ENCODE measurements around the gene HOOK2.

HOOK2 gene

DNA sequence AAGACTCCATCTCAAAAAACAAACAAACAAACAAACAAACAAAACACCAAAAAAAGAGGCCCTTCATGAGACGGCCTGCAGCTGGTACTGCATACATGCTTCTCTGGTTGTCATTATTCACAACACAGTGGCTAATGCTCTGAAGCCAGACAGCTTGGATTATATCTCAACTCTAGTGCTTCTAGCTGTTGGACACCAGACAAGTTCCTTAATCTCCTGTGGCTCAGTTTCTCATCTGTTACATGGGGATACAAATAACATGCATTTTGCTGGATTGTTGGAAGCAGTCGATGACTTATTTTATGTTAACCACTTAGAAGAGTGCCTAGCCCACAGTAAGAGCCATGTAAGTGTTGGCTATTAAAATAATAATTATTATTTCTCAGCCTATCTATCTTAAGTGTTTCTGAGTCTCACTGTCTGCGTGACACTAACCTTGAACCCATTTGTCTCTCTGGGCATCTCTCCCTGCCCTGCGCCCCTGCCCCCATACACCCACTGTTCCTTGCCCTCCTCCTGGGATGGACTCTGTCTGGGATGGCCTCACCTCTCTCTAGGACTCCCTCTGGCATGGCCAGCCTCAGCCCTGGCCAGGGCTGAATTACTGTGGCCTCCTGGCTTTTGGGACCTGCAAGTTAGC is 12.8 kb upstream of the HOOK2 start:
- Histone ChIP-seq H3K9me3 (ENCODE audit: control insufficient read depth in 2 of 2, low read length in 2 of 2) (no peaks in the 10 kb centered on the region), H3K4me3 (ENCODE audit: low read length in 2 of 2) (peak overlapping the region; percentile 71 to 93), H3K27ac (ENCODE audit: low read depth in 2 of 2, low read length in 2 of 2) (peak overlapping the region; percentile 100), H3K4me1 (ENCODE audit: control insufficient read depth in 2 of 2, insufficient read depth in 2 of 2, low read length in 2 of 2) (peaks cover 69 to 71% of the 10 kb centered on the region in 2 donors), H3K36me3 (ENCODE audit: control insufficient read depth in 2 of 2, insufficient read depth in 2 of 2, low read length in 2 of 2) (peaks cover 0 to 2% of the 10 kb centered on the region in 2 donors), H3K27me3 (ENCODE audit: control insufficient read depth in 2 of 2, insufficient read depth in 2 of 2, low read length in 2 of 2) (no peaks in the 10 kb centered on the region), H3K9ac (ENCODE audit: low read depth in 1 of 2, low read length in 2 of 2) (peak overlapping the region; percentile 80 to 97)

DNA sequence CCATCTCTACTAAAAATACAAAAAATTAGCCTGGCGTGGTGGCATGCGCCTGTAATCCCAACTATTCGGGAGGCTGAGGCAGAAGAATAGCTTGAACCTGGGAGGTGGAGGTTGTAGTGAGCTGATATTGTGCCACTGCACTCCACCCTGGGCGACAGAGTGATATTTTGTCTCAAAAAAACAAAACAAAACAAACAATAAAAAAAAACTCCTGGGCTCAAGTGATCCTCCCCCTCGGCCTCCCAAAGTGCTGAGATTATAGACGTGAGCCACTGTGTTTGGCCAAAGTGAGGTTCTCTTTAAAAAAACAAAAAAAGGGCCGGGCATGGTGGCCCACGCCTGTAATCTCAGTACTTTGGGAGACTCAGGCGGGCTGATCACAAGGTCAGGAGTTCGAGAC is 12.1 kb upstream of the HOOK2 start:
- no peak overlapping the region for H3K4me3 ChIP-seq (ENCODE audit: low read length in 2 of 2)
- no peaks in the 10 kb centered on the region for H3K36me3 ChIP-seq (ENCODE audit: control insufficient read depth in 2 of 2, insufficient read depth in 2 of 2, low read length in 2 of 2)
- no peaks in the 10 kb centered on the region for H3K9me3 ChIP-seq (ENCODE audit: control insufficient read depth in 2 of 2, low read length in 2 of 2)
- peaks cover 74 to 75% of the 10 kb centered on the region in 2 donors for H3K4me1 ChIP-seq (ENCODE audit: control insufficient read depth in 2 of 2, insufficient read depth in 2 of 2, low read length in 2 of 2)
- H3K27me3 ChIP-seq (ENCODE audit: control insufficient read depth in 2 of 2, insufficient read depth in 2 of 2, low read length in 2 of 2) = no peaks in the 10 kb centered on the region
- peak overlapping the region; percentile 100 for H3K27ac ChIP-seq (ENCODE audit: low read depth in 2 of 2, low read length in 2 of 2)
- peak overlapping the region in 1 of 2 donors; percentile 72 for H3K9ac ChIP-seq (ENCODE audit: low read depth in 1 of 2, low read length in 2 of 2)

DNA sequence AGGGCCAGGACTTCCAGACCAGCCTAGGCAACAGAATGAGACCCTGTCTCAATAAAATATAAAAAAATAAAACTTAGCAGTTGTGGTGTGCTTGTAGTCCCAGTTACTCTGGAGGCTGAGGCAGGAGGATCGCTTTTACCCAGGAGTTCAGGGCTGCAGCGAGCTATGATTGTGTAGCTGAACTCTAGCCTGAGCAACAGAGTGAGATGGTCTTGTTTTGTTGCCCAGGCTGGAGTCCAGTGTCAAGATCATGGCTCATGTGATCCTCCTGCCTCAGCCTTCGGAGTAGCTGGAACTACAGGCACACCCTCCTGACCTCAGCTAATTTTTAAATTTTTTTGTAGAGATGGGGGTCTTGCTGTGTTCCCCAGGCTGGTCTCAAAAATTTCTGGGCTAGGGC is 11.6 kb upstream of the HOOK2 start:
- peak overlapping the region; percentile 56 to 72 for H3K9ac ChIP-seq (ENCODE audit: low read depth in 1 of 2, low read length in 2 of 2)
- H3K27ac ChIP-seq (ENCODE audit: low read depth in 2 of 2, low read length in 2 of 2) = peak overlapping the region; percentile 100
- no peaks in the 10 kb centered on the region for H3K27me3 ChIP-seq (ENCODE audit: control insufficient read depth in 2 of 2, insufficient read depth in 2 of 2, low read length in 2 of 2)
- no peaks in the 10 kb centered on the region for H3K36me3 ChIP-seq (ENCODE audit: control insufficient read depth in 2 of 2, insufficient read depth in 2 of 2, low read length in 2 of 2)
- no peak overlapping the region for H3K4me3 ChIP-seq (ENCODE audit: low read length in 2 of 2)
- H3K4me1 ChIP-seq (ENCODE audit: control insufficient read depth in 2 of 2, insufficient read depth in 2 of 2, low read length in 2 of 2) = peaks cover 78 to 80% of the 10 kb centered on the region in 2 donors
- no peaks in the 10 kb centered on the region for H3K9me3 ChIP-seq (ENCODE audit: control insufficient read depth in 2 of 2, low read length in 2 of 2)

DNA sequence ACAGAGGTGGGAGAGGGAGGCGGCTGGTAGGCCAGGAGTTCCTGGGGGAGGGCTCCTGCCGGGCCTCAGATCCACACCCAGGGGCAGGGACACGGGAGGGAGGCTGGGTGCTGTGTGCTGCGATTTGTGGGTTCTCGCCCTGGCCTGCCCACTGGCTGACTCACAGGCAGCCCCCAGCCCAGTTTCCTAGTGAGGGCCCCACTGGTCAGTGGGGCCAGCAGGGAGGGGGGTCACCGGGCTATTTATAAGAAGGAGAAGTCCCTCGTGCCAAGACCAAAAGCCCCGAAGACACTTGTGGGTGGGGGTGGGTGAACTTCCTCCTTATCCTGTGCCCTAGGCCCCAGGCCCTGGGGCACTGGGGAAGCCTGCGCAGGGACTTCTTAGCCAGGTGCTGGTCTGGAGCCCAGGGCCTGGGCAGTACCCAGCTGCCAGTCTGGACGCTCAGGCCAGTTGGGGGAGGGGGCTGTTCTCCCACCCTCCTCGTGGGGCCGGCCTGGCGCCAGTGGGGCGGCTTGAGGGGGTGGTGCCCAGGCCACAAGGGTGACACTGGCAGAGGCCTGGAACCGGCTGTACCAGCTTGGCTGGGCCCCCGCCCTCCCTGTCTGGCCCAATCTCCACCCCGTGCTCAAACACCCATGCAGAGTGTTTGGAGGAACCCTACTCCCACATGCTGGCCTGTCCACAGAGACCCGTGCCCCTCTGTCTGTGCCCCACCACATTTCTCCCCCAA is 11.0 kb upstream of the HOOK2 start:
- H3K9me3 ChIP-seq (ENCODE audit: control insufficient read depth in 2 of 2, low read length in 2 of 2) = no peaks in the 10 kb centered on the region
- H3K4me3 ChIP-seq (ENCODE audit: low read length in 2 of 2) = peak overlapping the region in 1 of 2 donors; percentile 19
- H3K27me3 ChIP-seq (ENCODE audit: control insufficient read depth in 2 of 2, insufficient read depth in 2 of 2, low read length in 2 of 2) = no peaks in the 10 kb centered on the region
- no peaks in the 10 kb centered on the region for H3K36me3 ChIP-seq (ENCODE audit: control insufficient read depth in 2 of 2, insufficient read depth in 2 of 2, low read length in 2 of 2)
- peak overlapping the region; percentile 68 to 72 for H3K9ac ChIP-seq (ENCODE audit: low read depth in 1 of 2, low read length in 2 of 2)
- H3K4me1 ChIP-seq (ENCODE audit: control insufficient read depth in 2 of 2, insufficient read depth in 2 of 2, low read length in 2 of 2) = peaks cover 80 to 83% of the 10 kb centered on the region in 2 donors
- peak overlapping the region; percentile 100 for H3K27ac ChIP-seq (ENCODE audit: low read depth in 2 of 2, low read length in 2 of 2)

DNA sequence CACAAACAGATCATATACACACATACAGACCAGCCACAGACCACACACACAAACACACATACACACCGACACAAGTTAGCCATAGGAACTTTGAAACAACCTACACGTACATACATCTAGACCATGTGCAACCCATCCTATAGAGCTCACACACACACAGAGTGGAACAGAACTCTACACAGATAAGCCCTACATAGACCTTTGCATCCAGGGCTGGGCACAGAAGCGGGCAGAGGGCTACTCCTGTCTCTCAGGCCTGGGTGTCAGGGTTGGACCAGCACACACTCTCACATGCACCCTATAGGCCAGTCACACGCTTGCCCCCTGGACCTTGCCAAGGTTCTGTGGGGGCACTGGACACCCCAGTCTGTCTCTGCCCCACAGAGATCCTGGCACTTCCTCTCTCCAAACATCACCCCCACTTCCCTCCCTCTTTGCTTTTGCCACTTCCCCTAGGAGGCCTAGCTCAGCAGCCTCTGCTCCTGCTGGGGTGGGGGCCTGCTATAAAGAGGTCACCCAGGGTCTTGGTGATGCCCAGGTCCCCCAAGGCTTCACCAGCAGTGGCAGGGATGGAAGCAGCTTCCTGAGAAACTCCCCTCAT is 10.2 kb upstream of the HOOK2 start:
- Histone ChIP-seq H3K36me3 (ENCODE audit: control insufficient read depth in 2 of 2, insufficient read depth in 2 of 2, low read length in 2 of 2) (no peaks in the 10 kb centered on the region), H3K4me3 (ENCODE audit: low read length in 2 of 2) (peak overlapping the region; percentile 19 to 26), H3K9me3 (ENCODE audit: control insufficient read depth in 2 of 2, low read length in 2 of 2) (no peaks in the 10 kb centered on the region), H3K4me1 (ENCODE audit: control insufficient read depth in 2 of 2, insufficient read depth in 2 of 2, low read length in 2 of 2) (peaks cover 74 to 78% of the 10 kb centered on the region in 2 donors), H3K27me3 (ENCODE audit: control insufficient read depth in 2 of 2, insufficient read depth in 2 of 2, low read length in 2 of 2) (no peaks in the 10 kb centered on the region), H3K9ac (ENCODE audit: low read depth in 1 of 2, low read length in 2 of 2) (peak overlapping the region; percentile 68 to 72), H3K27ac (ENCODE audit: low read depth in 2 of 2, low read length in 2 of 2) (peak overlapping the region; percentile 100)

DNA sequence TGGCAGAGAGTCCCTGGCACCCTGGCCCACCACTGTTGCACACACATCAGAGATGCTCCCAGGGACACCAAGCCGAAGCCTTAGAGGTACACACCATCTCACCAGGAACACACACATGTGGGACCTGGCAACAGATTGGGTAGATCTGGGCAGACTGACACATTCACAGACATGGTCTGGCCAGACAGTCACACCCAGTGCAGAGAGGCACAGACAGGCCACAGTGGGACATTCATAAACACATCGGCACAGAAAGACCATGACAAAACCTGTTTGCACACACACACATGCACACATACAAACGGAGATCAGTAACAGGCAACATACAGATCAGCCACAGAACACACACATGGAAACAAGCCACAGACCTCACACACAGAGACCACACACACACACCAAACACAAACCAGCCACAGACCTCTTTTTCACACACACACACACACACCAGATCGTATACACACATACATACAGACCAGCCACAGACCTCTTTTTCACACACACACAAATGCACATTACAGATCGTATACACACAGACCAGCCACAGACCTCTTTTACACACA is 9.6 kb upstream of the HOOK2 start:
- Histone ChIP-seq H3K4me3 (ENCODE audit: low read length in 2 of 2) (peak overlapping the region in 1 of 2 donors; percentile 34), H3K27me3 (ENCODE audit: control insufficient read depth in 2 of 2, insufficient read depth in 2 of 2, low read length in 2 of 2) (no peaks in the 10 kb centered on the region), H3K36me3 (ENCODE audit: control insufficient read depth in 2 of 2, insufficient read depth in 2 of 2, low read length in 2 of 2) (no peaks in the 10 kb centered on the region), H3K9ac (ENCODE audit: low read depth in 1 of 2, low read length in 2 of 2) (peak overlapping the region; percentile 68 to 72), H3K4me1 (ENCODE audit: control insufficient read depth in 2 of 2, insufficient read depth in 2 of 2, low read length in 2 of 2) (peaks cover 69 to 74% of the 10 kb centered on the region in 2 donors), H3K9me3 (ENCODE audit: control insufficient read depth in 2 of 2, low read length in 2 of 2) (no peaks in the 10 kb centered on the region), H3K27ac (ENCODE audit: low read depth in 2 of 2, low read length in 2 of 2) (peak overlapping the region; percentile 100)

DNA sequence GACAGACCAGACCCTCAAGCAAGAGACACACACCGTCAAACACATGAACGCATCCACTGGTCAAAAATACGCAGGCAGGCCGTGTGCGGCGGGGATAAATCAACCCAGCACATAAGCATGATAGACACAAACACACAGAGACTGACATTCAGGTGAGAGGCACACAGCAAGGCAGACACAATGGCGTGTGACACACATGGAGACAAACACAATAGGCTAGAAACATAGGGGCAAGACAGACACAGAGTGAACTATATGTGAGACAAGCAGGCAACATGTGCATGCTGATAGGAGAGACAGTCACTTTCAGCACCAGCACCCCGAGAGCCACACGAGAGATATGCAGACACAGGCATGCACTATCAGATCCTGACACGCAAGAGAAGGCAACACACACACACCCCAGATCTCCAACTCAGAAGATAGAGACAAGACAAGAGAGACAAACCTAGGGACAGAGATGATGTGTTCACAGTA is 9.1 kb upstream of the HOOK2 start:
- Histone ChIP-seq H3K36me3 (ENCODE audit: control insufficient read depth in 2 of 2, insufficient read depth in 2 of 2, low read length in 2 of 2) (no peaks in the 10 kb centered on the region), H3K4me3 (ENCODE audit: low read length in 2 of 2) (peak overlapping the region in 1 of 2 donors; percentile 34), H3K9me3 (ENCODE audit: control insufficient read depth in 2 of 2, low read length in 2 of 2) (no peaks in the 10 kb centered on the region), H3K4me1 (ENCODE audit: control insufficient read depth in 2 of 2, insufficient read depth in 2 of 2, low read length in 2 of 2) (peaks cover 71 to 74% of the 10 kb centered on the region in 2 donors), H3K9ac (ENCODE audit: low read depth in 1 of 2, low read length in 2 of 2) (peak overlapping the region; percentile 56 to 72), H3K27me3 (ENCODE audit: control insufficient read depth in 2 of 2, insufficient read depth in 2 of 2, low read length in 2 of 2) (no peaks in the 10 kb centered on the region), H3K27ac (ENCODE audit: low read depth in 2 of 2, low read length in 2 of 2) (peak overlapping the region; percentile 100)

DNA sequence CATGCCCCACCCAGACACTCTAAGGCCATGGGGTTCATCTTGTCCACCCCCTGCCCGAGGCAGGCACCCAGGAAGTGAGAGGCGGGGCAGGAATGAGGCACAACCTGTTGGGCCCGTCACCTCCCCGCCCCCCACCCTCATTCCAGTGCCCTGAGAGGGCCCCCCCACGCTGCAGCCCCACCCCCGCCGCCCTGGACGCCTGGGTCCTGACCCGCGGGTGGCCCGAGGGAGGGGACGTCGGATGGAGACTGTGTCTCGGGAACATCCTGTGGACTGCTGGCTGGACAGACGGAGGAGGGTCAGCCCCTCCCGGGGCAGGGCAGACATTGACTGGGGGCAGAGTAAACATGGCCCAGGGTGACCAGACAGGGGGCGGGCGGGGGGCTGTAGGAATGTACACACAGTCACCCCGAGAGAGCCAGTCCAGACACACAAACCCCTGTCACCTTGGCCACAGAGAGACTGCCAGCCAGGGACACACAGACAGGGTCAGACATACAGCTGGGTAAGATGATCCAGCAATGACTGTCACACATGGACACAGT is 8.6 kb upstream of the HOOK2 start:
- no peaks in the 10 kb centered on the region for H3K27me3 ChIP-seq (ENCODE audit: control insufficient read depth in 2 of 2, insufficient read depth in 2 of 2, low read length in 2 of 2)
- no peaks in the 10 kb centered on the region for H3K36me3 ChIP-seq (ENCODE audit: control insufficient read depth in 2 of 2, insufficient read depth in 2 of 2, low read length in 2 of 2)
- H3K9ac ChIP-seq (ENCODE audit: low read depth in 1 of 2, low read length in 2 of 2) = peak overlapping the region; percentile 56 to 72
- peak overlapping the region; percentile 100 for H3K27ac ChIP-seq (ENCODE audit: low read depth in 2 of 2, low read length in 2 of 2)
- peak overlapping the region; percentile 22 for H3K4me3 ChIP-seq (ENCODE audit: low read length in 2 of 2)
- no peaks in the 10 kb centered on the region for H3K9me3 ChIP-seq (ENCODE audit: control insufficient read depth in 2 of 2, low read length in 2 of 2)
- H3K4me1 ChIP-seq (ENCODE audit: control insufficient read depth in 2 of 2, insufficient read depth in 2 of 2, low read length in 2 of 2) = peaks cover 69 to 71% of the 10 kb centered on the region in 2 donors

DNA sequence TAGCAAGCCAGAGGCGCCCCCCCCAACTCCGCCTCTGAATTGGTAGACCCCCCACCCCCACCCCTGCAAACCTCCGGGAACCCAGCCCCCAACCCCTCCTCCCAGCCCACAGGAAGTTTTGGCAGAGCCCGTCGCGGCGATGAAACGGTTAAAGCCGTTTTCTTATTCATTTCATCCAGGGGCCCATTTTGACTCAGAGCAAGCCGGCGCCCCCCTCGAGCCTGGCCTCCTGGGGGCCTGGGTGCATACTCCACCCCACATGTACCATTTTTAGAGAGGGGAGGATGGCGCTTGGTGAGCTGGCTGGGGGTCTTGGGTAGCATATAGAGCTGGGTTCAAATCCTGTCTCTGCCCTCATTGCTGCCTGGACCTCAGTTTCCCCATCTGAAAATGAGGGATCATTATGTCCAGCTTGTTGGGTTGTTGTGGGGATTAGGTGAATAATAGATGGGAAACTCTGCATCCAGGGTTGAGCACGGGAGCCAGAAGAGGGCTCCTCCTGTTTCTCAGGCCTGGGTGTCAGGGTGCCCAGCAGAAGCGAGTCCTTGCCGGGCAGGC is 8.0 kb upstream of the HOOK2 start:
- H3K27ac ChIP-seq (ENCODE audit: low read depth in 2 of 2, low read length in 2 of 2) = peak overlapping the region; percentile 100
- H3K4me1 ChIP-seq (ENCODE audit: control insufficient read depth in 2 of 2, insufficient read depth in 2 of 2, low read length in 2 of 2) = peaks cover 69 to 71% of the 10 kb centered on the region in 2 donors
- no peaks in the 10 kb centered on the region for H3K27me3 ChIP-seq (ENCODE audit: control insufficient read depth in 2 of 2, insufficient read depth in 2 of 2, low read length in 2 of 2)
- H3K9ac ChIP-seq (ENCODE audit: low read depth in 1 of 2, low read length in 2 of 2) = peak overlapping the region; percentile 15 to 78
- no peaks in the 10 kb centered on the region for H3K36me3 ChIP-seq (ENCODE audit: control insufficient read depth in 2 of 2, insufficient read depth in 2 of 2, low read length in 2 of 2)
- H3K9me3 ChIP-seq (ENCODE audit: control insufficient read depth in 2 of 2, low read length in 2 of 2) = no peaks in the 10 kb centered on the region
- peak overlapping the region in 1 of 2 donors; percentile 67 for H3K4me3 ChIP-seq (ENCODE audit: low read length in 2 of 2)
